HEK293T (cell line): ENCODE data around the gene NOL4L.

Experiments
- FOXA1 ChIP-seq: fragments of 450-650 bp; IDR thresholded peaks from 2 replicates; pipeline ENCODE4 v1.6.1; 2016; ENCODE audit warnings: mild to moderate bottlenecking
- HDGF ChIP-seq: fragments of 450-650 bp; IDR thresholded peaks from 2 replicates; pipeline ENCODE4 v1.6.1; 2017; ENCODE audit warnings: antibody characterized with exemption, borderline replicate concordance
- NFRKB ChIP-seq: fragments of 450-650 bp; IDR thresholded peaks from 2 replicates; pipeline ENCODE4 v1.6.1; 2016; ENCODE audit warnings: mild to moderate bottlenecking, moderate library complexity
- SP1 ChIP-seq: fragments of 450-650 bp; IDR thresholded peaks from 2 replicates; pipeline ENCODE4 v1.6.1; 2017
- TF ChIP-seq, protein P1 (sequence below): fragments of 450-650 bp; IDR thresholded peaks from 2 replicates; pipeline ENCODE4 v1.6.1; 2016

DNA sequence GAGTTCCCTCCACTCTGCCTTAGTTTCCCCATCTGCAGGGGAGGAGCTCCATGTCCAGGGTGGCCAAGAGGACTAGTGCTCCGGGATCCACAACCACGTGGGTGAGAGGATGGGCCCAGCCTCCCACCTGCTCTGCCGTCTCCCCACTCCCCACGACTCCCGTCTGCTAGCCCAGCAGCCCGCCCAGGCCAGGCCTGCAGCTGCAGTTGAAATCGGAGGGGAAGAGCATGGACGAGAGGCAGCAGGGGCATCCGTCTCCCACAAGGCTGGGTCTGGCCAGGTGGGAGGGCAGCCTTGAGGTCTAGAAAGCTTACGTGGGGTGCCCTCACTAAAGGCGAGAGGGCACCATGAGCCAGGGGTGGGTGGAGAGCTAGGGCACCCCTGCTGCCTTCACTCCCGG, 8.6 kb downstream of the NOL4L start:
- TF ChIP-seq NFRKB (no peak), FOXA1 (no peak), SP1 (no peak), HDGF (no peak)
- TF ChIP-seq, protein P1, sequence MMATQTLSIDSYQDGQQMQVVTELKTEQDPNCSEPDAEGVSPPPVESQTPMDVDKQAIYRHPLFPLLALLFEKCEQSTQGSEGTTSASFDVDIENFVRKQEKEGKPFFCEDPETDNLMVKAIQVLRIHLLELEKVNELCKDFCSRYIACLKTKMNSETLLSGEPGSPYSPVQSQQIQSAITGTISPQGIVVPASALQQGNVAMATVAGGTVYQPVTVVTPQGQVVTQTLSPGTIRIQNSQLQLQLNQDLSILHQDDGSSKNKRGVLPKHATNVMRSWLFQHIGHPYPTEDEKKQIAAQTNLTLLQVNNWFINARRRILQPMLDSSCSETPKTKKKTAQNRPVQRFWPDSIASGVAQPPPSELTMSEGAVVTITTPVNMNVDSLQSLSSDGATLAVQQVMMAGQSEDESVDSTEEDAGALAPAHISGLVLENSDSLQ, result no peak
